ENCODE measurements around the gene SYNE1.

DNA sequence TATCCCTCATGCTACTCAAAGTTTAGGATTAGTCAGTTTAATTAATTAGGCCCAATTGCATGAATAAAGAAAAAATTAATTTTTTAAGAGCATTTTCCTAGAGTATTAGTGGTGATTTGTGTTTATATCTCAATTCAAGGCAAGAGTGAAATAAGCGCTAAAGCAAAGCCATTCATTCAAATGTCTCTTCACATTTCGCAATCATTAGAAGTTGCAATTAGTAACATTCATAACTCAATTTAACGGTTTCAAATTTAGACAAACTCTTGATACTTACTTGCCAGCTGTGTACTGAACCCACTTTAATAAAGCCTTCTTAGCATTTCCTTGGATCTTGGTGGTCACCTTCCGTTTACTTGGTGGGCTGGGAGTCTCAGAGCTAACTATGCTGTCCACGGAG lies 127.2 kb downstream of the SYNE1 start:
- TF ChIP-seq ASH2L (IDR thresholded peaks at IDR 0.05; ENCODE audit: low read length) = no peak
- no peak for TF ChIP-seq CHD1 (IDR thresholded peaks at IDR 0.05; ENCODE audit: low read depth, low read length)
- no peak for TF ChIP-seq SP1 (IDR thresholded peaks at IDR 0.05; ENCODE audit: low read depth, low read length)

All from H1 (cell line).